ENCODE results near the gene MLKL.

GRCh38 chr16:74622005-74622404 is 78.7 kb downstream of the MLKL start:
- TF ChIP-seq CTCF (IDR thresholded peaks at IDR 0.05 in 4 of 5, conservative IDR thresholded peaks at IDR 0.05 in 1 of 5) = no peak
- TF ChIP-seq POLR2A (IDR thresholded peaks at IDR 0.05) = no peak
